Measurements from ENCODE around the gene ANTXR1.
A peak's percentile ranks its signal among the peaks of the same experiment; 100 is the strongest.

ANTXR1 gene

GRCh38 chr2:69134306-69134945 lies 121.4 kb downstream of the ANTXR1 start:
- DNase-seq (ENCODE audit: low spot score): no peak

- DNase-seq (ENCODE audit: low spot score): peak; percentile 70
Measured at GRCh38 chr2:69138247-69138772, 125.3 kb downstream of the ANTXR1 start.

DNA sequence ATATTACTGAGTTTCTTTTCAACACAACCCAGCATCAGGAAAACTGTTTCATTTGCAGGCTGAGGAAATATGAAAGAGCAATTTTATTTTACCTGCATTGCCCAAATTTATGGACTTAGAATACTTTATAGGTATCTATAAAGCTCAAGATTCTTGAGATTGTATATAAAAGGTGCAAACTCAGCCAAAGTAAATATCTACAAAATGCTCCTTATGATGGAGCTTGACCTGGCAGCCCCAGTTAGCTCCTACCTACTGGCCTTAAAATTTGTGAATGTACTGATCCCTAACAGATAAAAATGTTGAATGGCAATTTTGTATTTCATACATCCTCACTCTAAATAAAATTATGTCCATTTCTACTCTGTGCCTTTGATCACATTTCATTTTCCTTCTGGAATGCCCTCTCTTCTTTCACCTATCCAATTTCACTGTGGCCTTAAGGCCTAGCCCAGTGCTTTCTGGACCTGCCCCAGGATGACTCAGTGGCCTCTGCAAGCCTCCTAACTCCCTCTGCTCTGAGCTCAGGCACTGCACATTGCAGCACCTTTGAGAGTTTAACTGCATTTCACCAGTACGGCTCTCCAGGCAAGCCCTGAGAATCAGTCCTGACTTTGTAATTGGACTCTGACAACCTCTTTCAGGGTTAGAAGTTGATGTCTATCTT lies 125.9 kb downstream of the ANTXR1 start:
- DNase-seq (ENCODE audit: low spot score): peak; percentile 80

GRCh38 chr2:69139778-69140670 lies 127.0 kb downstream of the ANTXR1 start:
- DNase-seq (ENCODE audit: low spot score): no peak

DNA sequence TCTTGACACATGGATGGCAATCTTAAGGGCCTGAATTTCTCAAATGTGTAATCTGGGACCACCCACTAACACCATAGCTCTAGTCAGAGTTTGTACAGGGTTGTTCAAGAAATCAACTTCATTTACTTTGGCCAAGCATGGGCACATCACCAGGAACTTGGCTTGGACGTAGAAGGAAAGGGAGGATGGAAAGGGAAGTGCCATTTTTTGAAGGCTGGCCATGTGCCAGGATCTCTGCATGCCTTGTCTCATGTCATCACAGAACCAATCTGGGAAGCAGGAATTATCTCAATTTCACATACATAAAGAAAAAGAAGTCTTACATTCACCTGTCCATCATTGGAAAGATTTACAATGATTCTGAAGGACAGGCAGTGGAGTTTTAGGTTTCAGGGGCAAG lies 128.1 kb downstream of the ANTXR1 start:
- DNase-seq (ENCODE audit: low spot score): no peak

DNA sequence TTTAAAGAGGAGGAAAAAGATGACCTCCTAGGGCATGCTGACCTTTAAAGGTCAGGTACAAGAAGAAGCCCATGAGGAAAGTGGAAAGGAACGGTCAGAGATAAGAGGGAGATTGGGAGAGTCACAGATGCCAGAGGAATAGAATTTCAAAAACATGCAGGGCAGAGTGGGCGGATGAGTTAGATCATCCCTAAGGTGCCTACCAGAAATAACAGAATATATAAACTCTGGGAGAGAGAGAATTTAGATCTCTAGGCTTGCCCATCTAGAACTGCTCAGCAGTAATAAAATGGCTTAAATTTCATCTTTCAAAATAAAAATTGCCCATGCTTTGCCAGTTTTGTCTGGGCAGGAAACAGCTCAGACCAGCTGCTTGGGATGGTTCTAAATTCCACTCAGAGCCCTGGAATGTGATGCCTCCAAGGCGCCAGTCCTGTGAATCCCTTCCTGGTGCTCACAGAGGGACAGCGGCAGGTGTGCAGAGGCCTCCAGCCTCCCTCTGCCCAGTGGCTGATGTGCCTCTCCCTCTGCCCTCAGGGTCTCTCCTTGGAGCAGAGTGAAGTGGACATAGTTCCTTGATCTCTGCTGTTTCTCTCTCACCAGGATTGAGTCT lies 130.9 kb downstream of the ANTXR1 start:
- no peak for DNase-seq (ENCODE audit: low spot score)

GRCh38 chr2:69145204-69145603 lies 132.2 kb downstream of the ANTXR1 start:
- no peak for DNase-seq (ENCODE audit: low spot score)

GRCh38 chr2:69147841-69148533 lies 135.0 kb downstream of the ANTXR1 start:
- no peak for DNase-seq (ENCODE audit: low spot score)

GRCh38 chr2:69149631-69150215 lies 136.7 kb downstream of the ANTXR1 start:
- peak; percentile 49 for DNase-seq (ENCODE audit: low spot score)

GRCh38 chr2:69151931-69152330 lies 139.0 kb downstream of the ANTXR1 start:
- no peak for DNase-seq (ENCODE audit: low spot score)

GRCh38 chr2:69152847-69153583 lies 140.0 kb downstream of the ANTXR1 start:
- no peak for DNase-seq (ENCODE audit: low spot score)

DNA sequence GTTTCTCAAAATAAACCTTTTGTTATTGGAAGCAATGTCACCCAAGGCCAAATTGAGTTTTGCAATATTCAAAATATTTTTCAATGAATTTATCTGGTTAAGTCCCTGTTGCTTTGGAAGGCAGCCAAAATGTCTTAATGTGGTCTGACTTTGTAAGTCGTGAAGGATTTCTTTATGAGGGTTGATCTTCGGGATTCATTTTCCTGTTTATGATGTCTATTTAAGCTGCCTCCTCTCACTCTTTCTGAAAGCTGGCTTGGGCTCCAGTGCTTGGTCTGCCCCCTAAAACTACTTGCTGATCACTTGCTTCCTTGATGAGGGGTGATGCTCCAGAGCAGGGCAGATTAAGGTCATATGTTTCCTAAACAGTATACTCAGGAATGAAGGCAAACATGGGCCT lies 141.1 kb downstream of the ANTXR1 start:
- DNase-seq (ENCODE audit: low spot score): no peak

DNA sequence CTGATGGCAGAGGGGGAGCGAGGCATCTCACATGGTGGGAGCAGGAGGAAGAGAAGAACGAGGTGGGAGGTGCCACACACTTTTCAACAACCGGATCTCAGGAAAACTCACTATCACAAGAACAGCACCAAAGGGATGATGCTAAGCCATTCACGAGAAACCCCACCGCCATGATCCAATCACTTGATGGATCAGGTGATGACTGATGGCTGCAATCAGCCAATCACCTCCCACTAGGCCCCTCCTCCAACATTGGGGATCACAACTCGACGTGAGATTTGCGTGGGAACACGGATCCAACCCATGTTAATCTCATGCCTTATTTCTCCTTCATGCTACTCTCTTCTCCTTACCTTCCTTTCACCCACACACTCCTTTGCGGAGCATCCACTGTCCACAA lies 143.6 kb downstream of the ANTXR1 start:
- DNase-seq (ENCODE audit: low spot score): no peak

GRCh38 chr2:69157441-69157840 lies 144.5 kb downstream of the ANTXR1 start:
- DNase-seq (ENCODE audit: low spot score): no peak

DNA sequence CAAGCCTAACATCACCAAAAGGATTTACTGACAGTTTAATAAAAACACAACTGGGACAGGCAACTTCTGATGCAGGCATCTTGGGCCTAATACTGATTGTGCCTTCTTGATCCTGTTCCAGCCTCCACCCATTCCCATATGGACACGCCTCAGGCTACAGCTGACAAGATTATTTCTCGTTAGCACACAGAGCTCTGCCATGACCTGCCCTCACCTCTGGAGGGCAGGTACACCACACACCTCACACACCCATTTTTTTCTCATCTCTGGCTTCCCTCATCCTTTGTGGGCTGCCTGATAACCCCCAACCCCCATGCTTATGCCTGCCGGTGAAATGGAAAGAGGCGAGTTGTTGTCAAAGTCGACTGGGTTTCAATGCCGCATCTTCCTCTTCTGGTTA lies 147.0 kb downstream of the ANTXR1 start:
- no peak for DNase-seq (ENCODE audit: low spot score)

DNA sequence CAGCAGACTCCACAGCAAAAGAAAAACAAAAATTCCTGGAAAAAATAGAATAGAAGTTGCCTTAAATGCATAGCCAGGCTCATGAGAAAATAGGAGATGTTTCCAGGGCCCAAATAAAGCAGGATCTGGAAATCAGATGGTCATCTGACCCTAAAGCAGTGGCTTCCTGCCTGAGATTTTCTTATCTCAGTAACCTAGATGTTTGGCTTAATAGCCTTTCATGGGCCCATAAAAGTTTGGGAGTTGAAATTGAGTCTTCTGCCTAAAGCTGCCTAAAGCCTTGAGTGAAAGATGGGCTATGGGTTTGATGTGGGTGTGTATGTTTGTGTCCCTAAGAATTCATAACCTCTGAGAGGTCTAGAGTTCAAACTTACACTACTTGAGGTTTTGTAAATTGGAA lies 149.1 kb downstream of the ANTXR1 start:
- no peak for DNase-seq (ENCODE audit: low spot score)

- peak; percentile 83 for DNase-seq (ENCODE audit: low spot score)
Measured at GRCh38 chr2:69163109-69163508, 150.1 kb downstream of the ANTXR1 start.

GRCh38 chr2:69163556-69163955 lies 150.6 kb downstream of the ANTXR1 start:
- DNase-seq (ENCODE audit: low spot score): no peak

- DNase-seq (ENCODE audit: low spot score): peak; percentile 81
Measured at GRCh38 chr2:69164061-69164778, 151.2 kb downstream of the ANTXR1 start.

Data from AG08395 (cell line).